HuH-7.5 (cell line): ENCODE results near the gene CHRNG.

Experiments
- DNase-seq: peaks from one replicate; pipeline ENCODE4 v3.0.0; 2011; ENCODE audit warnings: low spot score

Gene CHRNG

DNA sequence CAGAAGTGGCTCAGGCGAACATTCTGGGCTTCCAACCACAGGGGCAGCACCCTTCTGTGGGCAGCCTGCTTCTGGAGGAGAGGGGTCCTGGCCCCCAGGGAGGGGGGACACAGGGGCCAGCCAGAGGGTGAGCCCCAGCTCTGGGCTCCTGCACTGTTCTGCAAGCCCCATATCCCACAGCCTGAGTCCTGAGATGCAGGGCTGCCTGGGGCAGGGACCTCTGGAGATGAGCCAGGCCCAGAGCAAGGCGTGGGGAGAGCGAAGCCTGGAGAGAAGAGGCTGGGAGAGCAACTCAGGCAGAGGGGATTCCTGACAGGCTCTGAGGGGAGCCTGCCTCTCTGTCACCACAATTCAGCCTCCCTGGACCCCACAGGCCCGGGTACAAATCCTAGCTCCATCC, 32.8 kb upstream of the CHRNG start:
- no peak for DNase-seq

GRCh38 chr2:232508251-232508650, 31.2 kb upstream of the CHRNG start:
- DNase-seq: no peak

- DNase-seq: no peak
These were observed 28.1 kb upstream of the CHRNG start for GRCh38 chr2:232511336-232511890.

DNA sequence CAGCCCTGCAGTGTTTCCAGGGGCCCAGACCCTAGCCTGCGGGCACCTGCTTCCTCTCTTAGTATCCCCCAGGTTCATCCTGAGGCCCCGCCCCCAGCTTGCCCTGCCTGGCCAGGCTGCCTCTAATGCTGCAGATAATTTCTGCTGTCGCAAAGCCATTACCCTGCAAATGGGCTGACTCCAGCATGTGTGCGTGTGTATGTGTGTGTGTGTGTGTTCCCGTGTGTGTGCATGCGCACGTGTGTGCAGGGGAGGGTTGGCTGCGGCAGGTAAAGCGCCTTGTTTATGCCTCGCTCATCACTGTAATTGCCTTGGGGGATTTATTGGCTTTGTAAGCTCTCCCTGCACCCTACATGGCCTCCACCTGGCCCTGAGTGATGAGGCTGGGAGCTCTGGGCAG, 26.9 kb upstream of the CHRNG start:
- no peak for DNase-seq

DNA sequence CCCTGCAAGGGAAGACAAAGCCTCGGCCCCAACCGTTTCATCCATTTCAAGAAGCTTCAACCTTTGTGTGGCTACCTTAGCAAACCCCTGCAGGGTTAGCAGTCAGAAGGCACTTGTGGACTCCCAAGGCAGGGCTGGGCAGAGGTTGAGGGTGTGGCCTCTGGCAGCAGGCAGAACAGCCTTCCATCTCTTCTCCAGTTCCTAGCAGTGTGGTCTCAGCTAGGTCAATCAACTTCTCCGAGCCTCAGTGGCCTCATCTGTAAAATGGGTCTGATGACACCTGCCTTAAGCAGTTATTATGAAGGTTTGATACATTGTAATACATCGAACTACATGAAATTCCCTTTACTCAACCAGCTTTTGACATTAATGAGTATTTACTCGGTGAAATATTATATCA, 26.1 kb upstream of the CHRNG start:
- no peak for DNase-seq

DNA sequence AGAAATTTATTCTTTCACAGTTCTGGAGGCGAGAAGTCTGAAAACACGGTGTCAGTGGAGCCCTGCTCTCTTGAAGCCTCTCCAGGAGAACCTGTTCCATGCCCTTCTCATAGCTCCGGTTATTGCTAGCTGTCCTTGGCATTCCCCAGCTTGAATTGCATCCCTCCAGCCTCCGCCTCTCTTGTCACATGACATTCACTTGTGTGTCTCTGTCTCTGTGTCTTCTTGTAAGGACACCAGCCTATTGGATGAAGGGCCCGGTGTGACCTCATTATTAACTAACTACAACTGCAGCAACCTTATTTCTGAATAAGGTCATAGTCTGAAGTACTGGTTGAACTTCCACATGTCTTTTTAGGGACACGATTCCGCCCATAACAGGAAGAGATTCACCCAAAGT, 23.9 kb upstream of the CHRNG start:
- no peak for DNase-seq

DNA sequence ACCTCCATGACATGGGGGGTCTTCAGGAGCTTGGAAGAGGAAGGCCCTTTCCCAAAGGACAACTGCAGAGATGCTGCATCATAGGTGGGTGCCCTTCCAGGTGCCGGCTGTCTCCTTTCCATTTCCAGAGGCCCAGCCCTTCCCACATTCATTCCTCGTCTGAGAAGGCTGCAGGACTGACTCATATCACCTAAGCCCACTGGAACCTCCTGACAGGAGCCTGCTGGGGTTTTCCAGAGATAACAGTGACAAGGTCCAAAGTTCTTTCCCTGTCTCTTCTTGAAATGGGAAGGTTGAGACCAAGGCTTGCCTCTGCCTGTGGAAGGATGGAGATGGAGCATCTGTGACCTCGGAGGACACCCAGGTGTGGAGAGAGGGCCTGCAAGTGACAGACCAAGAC, 22.9 kb upstream of the CHRNG start:
- DNase-seq: no peak

DNA sequence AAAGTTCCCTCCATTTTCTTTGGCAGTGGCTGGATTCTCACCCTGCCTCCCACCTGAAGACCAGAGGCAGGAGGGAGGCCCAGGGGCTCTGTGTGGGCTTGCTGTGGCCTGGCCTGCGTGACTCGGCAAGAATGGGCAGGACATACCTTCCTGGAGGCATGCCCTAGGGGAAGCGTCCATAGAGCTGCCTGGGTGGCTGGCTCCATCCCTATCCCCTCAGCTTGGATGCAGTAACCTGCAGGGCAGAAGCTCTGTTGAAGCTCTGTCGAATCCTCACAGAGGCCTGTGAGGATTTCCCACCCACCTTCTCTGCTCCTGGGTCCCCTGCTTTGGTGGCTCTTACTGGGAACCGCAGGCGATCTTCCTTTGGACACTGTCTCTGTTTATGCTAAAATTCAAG, 20.6 kb upstream of the CHRNG start:
- no peak for DNase-seq

GRCh38 chr2:232519581-232520438, 19.7 kb upstream of the CHRNG start, which contains the start of gene PRSS56:
TSS of gene PRSS56 (plus strand) at chr2:232520388. CDS start at chr2:232520599, 211 bp downstream.
- no peak for DNase-seq

DNA sequence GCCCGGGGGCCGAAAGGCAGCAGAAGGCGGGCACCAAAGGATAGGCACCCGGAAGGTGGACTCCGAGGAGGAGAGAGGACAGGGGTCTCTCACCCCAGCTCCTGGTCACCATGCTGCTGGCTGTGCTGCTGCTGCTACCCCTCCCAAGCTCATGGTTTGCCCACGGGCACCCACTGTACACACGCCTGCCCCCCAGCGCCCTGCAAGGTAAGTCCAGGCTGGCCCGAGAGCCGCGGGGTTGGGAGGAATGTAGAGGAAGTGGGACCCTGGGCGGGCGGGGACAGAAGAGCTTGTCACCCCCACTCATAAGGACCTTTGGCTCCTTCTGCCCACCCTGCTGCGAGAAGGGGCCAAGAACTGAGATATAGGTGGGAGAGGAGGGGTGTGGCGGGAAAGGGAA, 19.0 kb upstream of the CHRNG start:
- no peak for DNase-seq

- no peak for DNase-seq
These were observed 18.4 kb upstream of the CHRNG start for GRCh38 chr2:232521098-232521497.

DNA sequence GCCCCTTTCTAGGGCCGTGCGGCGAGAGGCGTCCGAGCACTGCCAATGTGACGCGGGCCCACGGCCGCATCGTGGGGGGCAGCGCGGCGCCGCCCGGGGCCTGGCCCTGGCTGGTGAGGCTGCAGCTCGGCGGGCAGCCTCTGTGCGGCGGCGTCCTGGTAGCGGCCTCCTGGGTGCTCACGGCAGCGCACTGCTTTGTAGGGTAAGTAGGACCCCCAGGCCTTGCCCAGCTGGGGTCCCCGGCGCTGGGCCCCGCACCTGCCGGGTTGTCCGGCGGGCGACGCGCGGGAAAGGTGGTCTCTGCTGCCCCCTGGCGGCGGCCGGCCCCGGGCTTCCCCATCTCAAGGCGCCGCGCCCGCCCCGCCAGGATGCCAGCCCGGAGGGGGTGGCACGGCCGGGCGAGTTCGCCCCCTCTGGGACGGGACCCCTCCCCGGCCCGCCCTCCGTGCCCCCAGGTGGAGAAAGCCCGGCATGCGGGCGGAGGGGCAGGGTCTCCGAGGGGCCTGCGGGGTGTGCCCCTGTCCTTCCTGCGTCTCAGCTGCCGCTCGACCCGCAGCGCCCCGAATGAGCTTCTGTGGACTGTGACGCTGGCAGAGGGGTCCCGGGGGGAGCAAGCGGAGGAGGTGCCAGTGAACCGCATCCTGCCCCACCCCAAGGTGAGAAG, 17.4 kb upstream of the CHRNG start:
- DNase-seq: peak; percentile 85

GRCh38 chr2:232522623-232523401, 16.7 kb upstream of the CHRNG start:
- DNase-seq: no peak

GRCh38 chr2:232523402-232523681, 16.1 kb upstream of the CHRNG start:
- no peak for DNase-seq

DNA sequence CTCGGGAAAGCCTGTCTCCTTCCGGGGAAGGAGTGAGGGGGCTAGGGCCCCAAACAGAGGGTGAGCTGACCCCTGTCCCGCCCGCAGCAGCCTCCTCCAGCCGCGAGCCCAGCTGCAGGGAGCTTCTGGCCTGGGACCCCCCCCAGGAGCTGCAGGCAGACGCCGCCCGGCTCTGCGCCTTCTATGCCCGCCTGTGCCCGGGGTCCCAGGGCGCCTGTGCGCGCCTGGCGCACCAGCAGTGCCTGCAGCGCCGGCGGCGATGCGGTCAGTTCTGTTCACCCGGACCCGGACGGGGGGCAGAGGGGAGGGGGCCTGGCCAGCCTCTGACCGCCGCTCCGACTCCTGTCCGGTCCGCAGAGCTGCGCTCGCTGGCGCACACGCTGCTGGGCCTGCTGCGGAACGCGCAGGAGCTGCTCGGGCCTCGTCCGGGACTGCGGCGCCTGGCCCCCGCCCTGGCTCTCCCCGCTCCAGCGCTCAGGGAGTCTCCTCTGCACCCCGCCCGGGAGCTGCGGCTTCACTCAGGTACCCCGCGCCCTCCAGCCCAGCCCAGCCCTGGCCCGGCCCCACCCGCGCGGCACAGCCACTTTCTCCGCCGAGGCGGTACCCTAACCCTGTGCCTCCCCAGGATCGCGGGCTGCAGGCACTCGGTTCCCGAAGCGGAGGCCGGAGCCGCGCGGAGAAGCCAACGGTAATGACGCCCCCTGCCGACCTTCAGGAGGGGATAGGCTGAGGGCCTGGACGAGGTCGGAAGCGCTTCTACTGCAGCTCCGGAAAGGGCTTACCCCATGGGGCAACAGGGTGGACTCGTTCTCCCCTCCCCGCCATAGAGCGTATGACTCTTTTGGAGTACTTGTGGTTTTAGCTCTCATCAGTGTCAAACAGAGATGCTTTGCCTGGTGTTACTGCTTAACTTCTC, 15.6 kb upstream of the CHRNG start:
- DNase-seq: peak; percentile 91

GRCh38 chr2:232524771-232525170, 14.7 kb upstream of the CHRNG start:
- no peak for DNase-seq

- DNase-seq: no peak
These were observed 14.3 kb upstream of the CHRNG start for GRCh38 chr2:232525199-232525598.

DNA sequence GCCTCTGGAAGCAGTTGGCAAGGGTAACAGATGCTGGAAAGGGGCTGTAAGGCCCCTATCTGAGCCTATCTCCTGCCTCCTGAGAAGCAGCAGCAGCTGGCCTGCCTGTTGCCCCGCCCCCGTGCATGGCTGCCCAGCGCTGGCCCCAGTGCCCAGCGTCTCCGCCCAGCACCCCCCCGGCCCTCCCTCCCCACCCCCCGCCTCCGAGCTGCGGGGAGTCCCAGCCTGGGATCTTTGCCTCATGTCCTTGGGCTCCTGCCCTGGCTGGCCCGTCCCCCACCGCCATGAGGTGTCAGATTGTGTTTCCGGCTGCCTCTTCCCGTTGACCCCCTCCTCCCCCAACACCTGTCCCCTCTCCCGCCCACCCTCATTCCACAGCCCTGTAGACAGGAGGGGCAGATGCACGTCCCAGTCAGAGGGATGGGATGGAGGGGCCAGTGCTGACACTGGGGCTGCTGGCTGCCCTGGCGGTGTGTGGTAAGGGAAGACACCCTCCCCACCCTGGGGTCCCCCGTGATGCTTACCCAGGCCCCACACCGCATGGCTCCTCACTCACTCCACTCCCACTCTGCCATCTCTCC, 13.6 kb upstream of the CHRNG start, which contains the start of gene CHRND:
Gene CHRND (plus strand): TSS at position 370 of the 581 bp plus-strand sequence. CDS start 56 bp downstream, at position 426.
- no peak for DNase-seq

GRCh38 chr2:232526372-232526941, 13.0 kb upstream of the CHRNG start:
- DNase-seq: no peak

DNA sequence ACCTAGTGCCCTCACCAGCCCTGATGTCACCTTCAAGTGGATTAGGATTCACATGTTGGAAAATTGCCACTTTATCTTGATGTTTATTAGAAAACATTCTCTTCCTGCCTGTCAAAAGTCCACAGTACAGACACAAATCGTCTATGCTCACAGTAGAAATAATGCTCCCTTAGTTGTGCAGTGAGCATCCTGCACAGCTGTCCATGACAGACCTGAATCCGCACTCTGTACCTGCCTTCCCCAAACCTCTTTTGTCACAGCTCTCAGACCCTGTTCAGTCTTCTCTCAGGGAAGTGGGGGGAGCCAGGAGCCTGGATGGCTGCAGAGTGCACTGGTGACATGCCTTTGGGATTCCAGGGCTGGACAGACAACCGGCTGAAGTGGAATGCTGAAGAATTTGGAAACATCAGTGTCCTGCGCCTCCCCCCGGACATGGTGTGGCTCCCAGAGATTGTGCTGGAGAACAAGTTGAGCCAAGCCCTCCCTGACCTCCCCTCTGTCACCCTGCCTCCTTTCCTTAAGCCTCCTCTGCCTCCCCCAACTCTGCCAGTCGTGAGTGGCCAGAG, 11.5 kb upstream of the CHRNG start:
- no peak for DNase-seq
